ENCODE results near the gene MYOC.
"Not testable (repeated sequence)": the region's sequence is repeated elsewhere in the genome, so short reads cannot be mapped to it uniquely, and the experiment has no call there.

The MYOC gene

DNA sequence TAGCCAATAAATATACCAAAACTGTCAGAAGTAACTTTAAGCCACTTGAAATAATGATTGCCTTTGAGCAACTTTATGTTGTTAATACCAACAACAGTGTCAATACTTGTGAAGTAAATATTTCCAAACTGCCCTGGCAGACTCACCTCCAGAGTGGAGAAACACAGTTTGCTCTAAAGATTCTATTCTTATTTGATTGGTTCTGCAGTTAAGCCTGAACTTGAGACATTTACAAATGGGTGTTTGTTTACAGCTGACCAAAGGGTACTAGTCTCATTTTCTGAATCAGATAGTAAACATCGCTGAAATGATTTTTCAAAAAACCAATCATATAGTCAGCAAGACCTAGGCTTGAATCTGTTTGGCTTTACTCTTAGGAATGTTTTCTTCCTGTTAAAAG is 1.3 kb upstream of the MYOC start:
- no peak for DNase-seq (ENCODE audit: low read depth in 2 of 2)

DNA sequence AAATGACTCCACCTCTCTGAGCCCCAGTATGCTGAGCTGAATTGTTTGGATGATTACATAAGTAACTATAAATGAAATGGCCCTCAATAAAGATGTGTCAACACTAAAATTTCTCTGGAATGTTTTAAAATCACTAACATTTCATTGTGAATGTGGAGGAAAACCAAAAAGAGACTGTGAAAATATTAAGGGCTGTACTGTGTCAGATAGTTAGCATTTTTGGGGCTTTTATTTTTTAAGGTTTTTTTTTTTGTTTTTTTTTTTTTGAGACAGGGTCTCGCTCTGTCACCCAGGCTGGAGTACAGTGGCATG is 6.3 kb downstream of the MYOC start:
- no peak for DNase-seq (ENCODE audit: low read depth in 2 of 2)

DNA sequence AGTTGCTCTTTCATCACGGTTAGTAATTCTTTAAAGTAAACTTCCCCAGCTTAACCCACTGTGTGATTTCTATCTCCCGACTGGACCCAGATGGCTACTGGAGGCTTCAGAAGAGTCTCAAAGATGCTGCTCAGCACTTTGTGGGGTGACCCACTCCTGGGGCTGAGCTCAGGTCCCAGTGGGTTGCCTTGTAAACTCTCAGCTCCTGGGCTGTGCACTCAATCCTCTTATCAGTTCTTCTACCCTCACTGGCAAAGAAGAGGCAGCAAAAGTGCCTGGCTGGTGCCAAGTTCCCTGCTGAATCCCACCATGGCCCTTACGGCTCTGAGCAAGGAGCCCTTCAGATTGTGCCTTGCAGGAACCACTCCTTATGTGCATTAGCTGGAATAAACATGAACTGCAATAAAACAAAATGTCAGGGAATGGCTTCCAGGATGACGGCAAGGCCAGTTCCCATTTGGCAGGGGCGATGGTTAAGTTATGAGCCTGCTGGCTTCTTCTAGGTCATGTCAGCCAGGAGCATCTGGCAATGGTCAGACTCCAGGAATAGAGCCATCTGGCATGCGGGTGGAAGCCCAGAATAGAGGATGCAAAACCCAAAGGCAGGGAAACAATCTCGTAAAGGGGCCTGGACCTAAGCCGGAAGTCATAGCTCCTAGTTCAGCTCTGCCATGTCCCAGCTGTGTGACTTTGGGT is 6.8 kb downstream of the MYOC start:
- DNase-seq (ENCODE audit: low read depth in 2 of 2), result no peak

DNA sequence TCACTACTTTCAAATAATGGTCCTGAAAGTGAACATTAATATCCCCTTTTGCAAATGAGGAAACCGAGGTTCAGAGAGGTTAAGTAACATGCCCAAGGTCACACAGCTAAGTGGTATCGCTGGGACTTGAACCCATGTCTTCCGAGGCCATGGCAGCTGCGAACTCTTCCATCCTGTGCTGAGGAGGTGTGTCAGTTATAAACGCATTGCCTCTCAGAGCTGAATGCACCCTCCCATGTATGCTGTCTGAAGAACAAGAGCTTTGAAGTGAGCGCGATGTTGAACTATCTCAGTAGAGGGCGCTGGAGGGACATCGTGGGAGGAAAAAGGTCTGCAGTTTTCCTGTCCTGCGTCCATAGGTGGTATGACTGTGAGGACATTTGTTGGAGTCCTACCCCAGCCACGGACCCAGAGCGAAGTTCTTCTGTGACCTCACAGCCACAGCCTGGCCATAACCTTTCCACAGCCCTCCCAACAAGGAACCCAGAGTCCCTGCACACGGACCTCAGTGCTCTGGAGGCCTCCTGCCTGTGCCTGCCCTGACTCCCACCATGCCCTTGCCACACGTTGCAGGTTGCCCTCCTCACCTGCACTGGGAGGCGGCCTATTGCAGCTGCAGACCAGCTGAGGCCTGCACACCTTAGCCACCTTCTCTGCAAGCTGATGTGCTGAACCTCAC is 7.5 kb downstream of the MYOC start:
- peak; percentile 52 to 53 for DNase-seq (ENCODE audit: low read depth in 2 of 2)

DNA sequence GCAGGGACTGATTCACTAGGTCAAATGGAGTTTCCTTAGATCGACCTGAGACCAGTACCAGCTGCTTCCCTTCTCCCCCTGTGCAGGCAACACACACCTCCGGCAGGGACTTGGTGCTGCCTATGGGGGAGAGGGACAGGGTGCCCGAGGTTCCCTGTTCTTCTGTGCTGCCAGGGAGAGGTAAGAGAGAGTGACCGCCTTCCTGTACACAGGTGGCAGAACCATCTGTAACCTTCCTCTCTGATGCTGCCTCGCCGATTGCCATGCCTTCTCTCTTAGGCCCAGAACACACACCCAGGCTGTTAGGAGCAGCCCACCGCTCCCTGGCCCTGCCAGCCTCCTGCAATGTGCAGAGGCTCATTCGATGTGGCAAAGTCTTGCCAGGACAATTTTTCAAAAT is 9.3 kb downstream of the MYOC start:
- no peak for DNase-seq (ENCODE audit: low read depth in 2 of 2)

DNA sequence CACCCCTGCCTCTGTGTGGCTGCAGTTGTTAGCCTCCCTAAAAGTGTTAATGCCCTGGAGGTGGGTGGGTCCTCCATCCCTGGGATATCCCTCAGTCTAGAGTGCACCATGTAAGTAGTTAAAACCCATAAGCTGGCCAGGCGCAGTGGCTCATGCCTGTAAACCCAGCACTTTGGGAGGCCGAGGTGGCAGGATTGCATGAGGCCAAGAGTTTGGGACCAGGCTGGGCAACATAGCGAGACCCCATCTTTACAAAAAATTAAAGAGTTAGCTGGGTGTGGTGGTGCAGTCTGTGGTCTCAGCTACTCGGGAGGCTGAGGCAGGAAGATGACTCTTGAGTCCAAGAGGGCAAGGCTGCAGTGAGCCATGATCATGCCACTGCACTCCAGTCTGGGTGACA is 10.3 kb downstream of the MYOC start:
- no peak for DNase-seq (ENCODE audit: low read depth in 2 of 2)

DNA sequence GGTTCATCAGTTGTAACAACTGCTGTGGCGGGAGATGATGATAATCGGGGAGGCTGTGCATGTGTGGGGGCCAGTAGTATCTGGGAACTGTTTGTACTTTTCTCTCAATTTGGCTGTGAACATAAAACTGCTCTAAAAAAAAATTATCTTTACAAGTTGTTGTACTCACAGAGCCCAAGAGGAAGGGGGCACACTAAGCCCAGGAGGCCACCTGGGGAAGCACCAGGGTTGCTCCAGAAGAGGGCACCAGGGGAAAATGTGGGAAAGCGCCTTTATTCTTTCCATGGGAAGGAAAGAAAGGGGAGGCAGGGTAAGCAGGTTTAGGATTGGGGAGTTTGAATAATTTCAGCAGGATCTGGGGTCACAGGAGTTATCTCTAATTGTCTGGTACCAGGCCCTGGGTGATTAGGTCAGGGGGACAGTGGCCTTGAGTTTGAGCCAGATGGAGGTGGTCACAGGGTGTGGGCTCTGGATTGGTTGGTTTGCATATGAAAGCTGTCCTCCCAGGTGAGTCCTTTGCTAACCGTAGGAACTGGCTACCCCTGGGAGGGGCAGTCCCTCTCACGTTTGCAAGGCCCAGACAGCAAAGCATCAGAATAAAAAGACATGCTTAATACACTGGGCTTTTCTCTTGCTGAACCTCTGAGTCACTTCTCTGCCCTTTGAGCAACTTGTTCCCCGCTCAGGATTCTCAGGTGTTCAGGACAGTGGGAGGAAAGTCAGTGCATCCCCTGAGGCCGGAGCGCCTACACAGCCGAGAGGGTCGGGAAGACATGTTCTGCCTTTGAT is 11.2 kb downstream of the MYOC start:
- no peak for DNase-seq (ENCODE audit: low read depth in 2 of 2)

DNA sequence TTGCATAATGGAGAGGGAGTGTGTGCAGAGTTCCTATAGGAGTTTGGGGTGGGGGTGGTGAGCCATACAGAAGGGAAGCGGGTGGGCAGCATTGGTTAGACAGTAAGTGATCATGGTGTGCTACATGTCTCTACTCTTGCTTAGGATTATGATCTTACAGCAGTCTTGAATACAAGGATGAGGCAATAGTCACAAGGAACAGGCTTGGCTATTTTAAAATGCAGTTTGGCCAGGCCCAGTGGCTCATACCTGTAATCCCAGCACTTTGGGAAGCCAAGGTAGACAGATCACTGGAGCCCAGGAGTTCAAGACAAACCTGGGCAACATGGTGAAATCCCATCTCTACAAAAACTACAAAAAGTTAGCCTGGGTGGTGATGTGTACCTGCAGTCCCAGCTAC is 12.3 kb downstream of the MYOC start:
- no peak for DNase-seq (ENCODE audit: low read depth in 2 of 2)

DNA sequence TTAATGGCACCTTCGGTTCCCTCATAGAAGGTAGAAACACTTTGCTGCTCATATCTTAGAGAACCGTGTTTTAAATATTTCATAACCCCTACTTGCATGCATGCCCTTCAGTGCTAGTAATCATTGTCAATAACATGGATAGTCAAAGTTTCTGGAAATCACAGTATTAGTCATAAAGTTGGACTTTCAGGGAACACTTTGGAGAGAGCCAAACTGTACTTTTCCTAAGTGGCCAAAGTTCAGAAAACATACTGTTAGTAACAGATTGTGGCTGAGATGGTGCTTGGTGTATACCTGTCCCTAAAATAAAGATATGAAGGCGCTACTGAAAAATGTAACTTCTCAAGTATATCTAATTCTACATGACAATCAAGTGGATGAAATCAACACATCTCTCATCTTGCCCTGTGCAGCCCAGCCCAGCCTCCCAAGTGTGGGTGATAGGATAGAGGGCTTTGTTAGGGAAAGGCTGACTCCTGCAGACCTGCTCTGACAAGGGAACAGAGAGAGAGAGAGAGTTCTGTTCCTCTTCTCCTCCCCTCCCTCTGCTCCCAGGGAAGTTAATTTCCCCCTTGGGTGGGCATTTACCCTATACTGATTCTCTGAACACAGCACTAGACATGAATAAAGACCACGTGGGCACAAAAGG is 14.4 kb downstream of the MYOC start:
- no peak for DNase-seq (ENCODE audit: low read depth in 2 of 2)

DNA sequence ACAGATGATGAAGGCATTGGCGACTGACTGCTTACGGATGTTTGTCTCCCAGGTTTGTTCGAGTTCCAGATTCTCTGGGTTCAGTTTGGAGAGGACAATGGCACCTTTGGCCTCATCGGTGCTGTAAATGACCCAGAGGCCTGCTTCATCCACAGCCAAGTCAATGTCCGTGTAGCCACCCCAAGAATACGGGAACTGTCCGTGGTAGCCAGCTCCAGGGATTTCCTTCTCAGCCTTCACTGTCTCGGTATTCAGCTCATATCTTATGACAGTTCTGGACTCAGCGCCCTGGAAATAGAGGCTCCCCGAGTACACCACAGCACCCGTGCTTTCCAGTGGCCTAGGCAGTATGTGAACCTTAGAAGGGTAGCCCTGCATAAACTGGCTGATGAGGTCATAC is 16.3 kb downstream of the MYOC start:
- DNase-seq (ENCODE audit: low read depth in 2 of 2), result no peak

DNA sequence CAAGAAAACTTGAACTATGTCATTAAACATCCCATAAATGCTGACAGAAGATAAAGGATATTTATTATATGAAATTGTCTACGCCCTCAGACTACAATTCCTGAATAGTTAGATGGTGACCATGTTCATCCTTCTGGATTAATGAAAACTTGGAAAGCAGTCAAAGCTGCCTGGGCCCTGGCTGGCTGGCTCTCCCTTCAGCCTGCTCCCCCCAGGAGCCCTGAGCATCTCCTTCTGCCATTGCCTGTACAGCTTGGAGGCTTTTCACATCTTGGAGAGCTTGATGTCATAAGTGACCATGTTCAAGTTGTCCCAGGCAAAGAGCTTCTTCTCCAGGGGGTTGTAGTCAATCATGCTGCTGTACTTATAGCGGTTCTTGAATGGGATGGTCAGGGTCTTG is 16.8 kb downstream of the MYOC start:
- DNase-seq (ENCODE audit: low read depth in 2 of 2), result no peak

DNA sequence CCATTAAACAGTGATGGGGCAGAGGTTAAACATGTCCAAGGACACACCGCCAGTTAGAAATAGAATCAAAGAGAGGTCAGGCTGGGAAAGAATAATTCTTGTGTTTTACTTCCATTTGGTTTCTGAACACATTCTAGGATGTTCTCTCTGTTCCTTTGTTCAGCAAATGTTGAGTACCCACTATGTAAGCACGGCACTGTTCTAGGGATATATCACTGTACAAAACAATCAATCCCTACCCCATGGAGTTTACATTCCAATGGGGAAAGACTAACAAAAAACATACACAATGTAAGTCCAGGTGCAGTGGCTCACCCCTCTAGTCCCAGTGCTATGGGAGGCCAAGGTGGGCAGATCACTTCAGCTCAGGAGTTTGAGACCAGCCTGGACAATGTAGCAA is 24.3 kb downstream of the MYOC start:
- DNase-seq (ENCODE audit: low read depth in 2 of 2), result no peak

DNA sequence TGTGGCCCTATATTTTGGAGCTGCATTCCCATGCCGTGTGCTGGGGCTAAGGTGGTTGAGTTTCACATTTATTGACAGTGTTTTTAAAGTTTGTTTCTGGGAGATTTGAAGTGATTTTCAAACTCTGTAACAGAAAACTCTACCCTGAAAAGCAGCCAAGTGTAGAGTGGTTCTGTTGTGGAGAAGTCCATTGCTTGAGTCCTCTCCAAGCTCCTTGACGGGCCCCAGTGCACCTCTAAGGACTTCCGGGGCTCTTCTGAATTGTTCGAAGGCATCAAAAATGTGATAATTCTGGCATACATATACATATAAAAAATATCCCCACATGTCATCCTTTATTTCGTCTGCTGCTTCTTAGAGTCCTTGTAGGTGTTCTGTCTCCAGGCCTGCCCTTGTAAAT is 25.5 kb downstream of the MYOC start:
- no peak for DNase-seq (ENCODE audit: low read depth in 2 of 2)

DNA sequence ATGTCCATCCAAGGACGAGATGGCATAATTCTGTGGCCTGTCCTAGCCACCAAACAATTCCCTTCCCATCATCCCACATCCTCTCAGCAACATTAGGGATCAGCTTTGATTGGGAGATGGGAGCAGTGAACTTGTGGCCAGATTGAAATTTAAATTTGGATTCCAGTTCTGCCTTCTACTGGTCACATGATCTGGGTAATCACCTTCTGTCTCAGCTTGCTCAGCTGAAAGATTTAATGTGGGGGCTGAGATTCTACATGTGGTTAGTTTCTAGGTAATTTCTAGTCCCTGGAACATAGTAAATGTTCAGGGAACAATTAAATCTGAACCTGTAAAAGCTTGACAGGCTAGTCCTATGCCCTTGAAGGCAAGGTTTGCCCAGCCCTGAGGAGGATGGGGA is 27.3 kb downstream of the MYOC start:
- DNase-seq (ENCODE audit: low read depth in 2 of 2), result no peak

DNA sequence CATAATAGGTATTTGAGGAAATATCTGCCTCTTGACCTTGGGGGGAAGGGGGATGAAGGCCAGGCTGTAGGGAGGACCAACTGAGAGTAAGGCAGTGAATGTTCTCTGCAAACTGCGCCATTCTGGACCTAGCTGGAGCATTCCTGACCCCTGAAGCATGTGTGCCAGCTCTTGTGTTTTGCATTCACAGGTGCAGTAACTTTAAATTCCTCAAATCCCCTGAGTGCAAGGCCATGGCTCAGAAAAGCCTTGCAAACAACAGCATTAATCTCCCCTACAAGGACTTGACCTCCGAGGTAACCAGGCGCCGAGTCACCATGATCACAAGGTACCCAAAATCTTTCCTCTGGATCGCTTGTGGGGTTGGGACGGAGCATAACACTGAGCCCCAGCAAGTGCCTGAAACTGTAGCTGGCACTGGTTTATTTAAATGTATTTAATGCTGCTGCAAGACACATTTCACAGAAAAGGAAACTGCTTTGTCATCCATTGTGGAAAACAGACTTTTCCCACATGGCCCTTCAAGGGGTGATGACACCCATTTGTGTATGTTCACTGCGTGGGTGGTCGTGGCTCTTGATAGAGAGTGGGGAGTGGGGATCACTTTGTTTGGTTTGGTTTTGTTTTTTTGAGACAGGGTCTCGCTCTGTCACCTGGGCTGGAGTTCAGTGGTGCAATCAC is 28.7 kb downstream of the MYOC start:
- no peak for DNase-seq (ENCODE audit: low read depth in 2 of 2)

DNA sequence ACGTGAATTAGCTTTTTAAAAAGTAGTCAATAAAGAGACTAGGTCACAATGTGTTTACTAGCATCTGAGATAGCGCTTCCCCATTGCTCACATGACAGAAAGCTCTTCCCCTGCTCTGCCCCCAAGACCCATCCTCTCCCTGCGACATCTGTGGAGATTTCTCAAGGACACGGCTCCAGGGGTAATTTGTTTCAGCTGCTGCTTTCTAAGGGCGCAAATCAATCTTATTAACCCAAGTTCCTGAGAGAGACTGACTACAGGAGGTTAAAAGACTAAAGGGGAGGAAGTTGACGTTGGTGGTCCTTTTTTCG is 30.4 kb downstream of the MYOC start, which contains the start of gene MYOCOS:
MYOCOS (plus strand) TSS at position 92 of the 311 bp plus-strand sequence. CDS start 1,641 bp downstream, outside the sequence.
- DNase-seq (ENCODE audit: low read depth in 2 of 2), result no peak

DNA sequence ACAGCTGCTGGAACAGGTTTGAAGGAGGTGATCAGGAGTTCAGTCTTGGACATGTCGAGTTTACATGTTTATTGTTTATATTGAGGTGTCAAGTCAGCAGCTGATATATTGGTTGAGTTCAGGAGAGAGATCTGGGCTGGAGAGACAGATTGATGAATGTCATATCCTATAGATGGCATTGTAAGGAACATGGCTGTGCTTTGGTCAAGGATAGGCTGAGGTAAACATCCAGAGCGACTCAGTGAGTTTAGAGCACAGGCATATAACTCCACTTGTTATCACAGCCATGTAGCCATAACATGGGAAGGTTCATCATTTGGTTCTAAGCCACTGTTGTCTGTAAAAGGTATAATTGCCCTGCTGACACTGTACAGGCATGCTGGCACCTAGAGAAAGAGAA is 35.9 kb downstream of the MYOC start:
- no peak for DNase-seq (ENCODE audit: low read depth in 2 of 2)

DNA sequence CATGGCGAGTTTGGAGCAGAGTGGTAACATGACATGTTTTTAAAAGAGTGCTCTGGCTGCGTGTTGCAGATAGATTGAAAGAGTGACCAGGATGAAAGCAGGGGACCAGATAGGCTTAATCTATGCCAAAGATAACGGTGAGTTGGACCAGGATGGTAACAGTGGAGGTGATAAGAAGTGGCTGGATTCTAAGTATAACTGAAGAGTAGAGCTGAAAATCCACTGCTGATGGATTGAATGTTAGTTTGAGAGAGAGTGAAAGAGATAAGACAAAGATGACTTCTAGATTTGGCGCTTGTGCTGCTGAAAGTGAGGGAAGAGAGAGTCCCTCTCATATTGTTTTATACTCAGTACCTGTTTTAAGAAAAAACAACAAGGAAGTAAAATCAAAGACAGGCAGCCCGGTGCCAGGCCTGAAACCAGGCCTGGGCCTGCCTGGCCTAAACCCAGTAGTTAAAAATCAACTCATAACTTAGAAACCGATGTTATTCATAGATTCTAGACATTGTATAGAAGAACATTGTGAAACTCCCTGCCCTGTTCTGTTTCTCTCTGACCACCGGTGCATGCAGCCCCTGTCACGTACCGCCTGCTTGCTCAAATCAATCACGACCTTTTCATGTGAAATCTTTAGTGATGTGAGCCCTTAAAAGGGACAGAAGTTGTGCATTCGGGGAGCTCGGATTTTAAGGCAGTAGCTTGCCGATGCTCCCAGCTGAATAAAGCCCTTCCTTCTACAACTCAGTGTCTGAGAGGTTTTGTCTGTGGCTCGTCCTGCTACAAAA is 37.2 kb downstream of the MYOC start:
- not testable (repeated sequence) for DNase-seq (ENCODE audit: low read depth in 2 of 2)

DNA sequence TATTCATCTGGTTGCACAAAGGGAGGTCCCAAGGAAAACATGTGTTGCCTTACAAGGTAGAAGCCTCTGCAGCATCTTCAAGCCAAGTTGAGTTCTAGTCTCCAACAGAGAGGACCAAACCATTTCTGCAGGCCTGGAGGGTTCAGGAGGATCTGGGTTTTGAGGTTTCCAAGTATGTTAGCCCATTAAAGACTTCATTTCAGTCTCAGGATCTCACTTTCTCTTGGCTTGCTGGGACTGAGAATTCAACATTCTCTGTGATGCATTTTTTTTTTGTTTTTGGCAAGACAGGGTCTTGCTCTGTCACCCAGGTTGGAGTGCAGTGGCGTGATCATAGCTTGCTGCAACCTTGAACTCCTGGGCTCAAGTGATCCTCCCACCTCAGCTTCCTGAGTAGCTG is 39.2 kb downstream of the MYOC start:
- no peak for DNase-seq (ENCODE audit: low read depth in 2 of 2)

DNA sequence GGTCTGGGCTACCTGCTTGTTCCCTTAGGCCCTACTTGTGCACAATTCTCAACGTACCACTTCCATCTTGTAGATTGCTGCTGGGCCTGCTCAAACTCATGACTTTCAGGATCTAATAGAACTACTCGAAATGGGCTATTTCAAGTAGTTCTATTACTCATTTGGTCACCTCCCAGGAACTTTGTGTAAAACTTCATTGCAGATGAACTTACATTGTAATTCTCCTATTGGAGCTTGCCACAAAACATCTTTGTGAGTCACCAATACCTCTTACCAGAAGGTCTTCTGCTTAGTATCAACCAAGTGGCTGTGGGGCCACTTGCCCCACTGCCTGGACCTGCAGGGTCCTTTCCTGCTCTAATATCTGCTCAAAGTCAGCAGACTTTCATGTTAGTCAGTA is 41.2 kb downstream of the MYOC start:
- DNase-seq (ENCODE audit: low read depth in 2 of 2), result no peak

DNA sequence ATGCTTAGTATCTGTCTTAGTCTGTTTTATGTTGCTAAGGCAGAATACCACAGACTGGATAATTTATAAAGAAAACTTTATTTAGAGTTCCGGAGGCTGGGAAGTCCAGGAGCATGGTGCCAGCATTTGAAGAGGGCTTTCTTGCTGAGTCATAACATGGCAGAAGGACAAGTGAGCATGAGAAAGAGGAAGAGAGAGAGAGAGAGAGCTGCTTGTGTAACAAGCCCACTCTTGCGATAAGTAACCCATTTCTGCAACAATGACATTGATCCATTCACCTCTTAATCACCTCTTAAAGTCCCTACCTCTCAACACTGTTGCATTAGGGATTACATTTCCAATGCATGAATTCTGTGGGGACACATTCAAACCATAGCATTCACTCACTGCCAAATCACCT is 42.1 kb downstream of the MYOC start:
- DNase-seq (ENCODE audit: low read depth in 2 of 2), result no peak

Data from fibroblast of skin of left biceps (primary cell).